ENCODE results near the gene ZNF414. TPM values are rescaled to one million over a fixed set of nuclear protein-coding genes. Genes with fewer than 3 reads are reported as not detected.

The ZNF414 gene
- total RNA-seq, 1 experiment from 2014 or later = 4.6 TPM

GRCh38 chr19:8512115-8512967 is 1.6 kb downstream of the ZNF414 start:
- DNase-seq (peak; percentile 61), ATAC-seq (no peak)
- intact Hi-C loops (cut with micrococcal nuclease) = no loop called here
- BruUV-seq (replicated peaks) = no TSS peak
- H4K20me1 ChIP-seq (ENCODE audit: low read length) = no peaks in the 10 kb centered on the region
- no peak overlapping the region for H2AFZ ChIP-seq (ENCODE audit: low read length)
- H3K9me3 ChIP-seq (ENCODE audit: low read length) = no peaks in the 10 kb centered on the region
- TF ChIP-seq EZH2phosphoT487 (IDR thresholded peaks at IDR 0.05; ENCODE audit: borderline replicate concordance, low read length) = no peak
- no peak for TF ChIP-seq EZH2 (IDR thresholded peaks at IDR 0.05; ENCODE audit: low read length, unreplicated experiment)
- no peak for TF ChIP-seq CTCF (conservative IDR thresholded peaks at IDR 0.05; ENCODE audit: low read depth, low read length)
- H3K79me2 ChIP-seq (ENCODE audit: low read length) = no peaks in the 10 kb centered on the region
- H3K9me2 ChIP-seq (replicated peaks; ENCODE audit: low read length) = no peaks in the 10 kb centered on the region
- peaks cover 9% of the 10 kb centered on the region for H3K4me1 ChIP-seq (ENCODE audit: insufficient read depth, low read length)
- no peak overlapping the region for H3K27ac ChIP-seq (ENCODE audit: low read length)
- H3K36me3 ChIP-seq (ENCODE audit: low read depth, low read length) = no peaks in the 10 kb centered on the region
- no peak overlapping the region for H3K9ac ChIP-seq (ENCODE audit: low read length)
- no peak overlapping the region for H3K4me3 ChIP-seq (ENCODE audit: low read length)
- ChIA-PET POLR2A (ENCODE audit: unreplicated experiment) (interaction anchor here (1.8 kb wide), 1 partner anchor 99 kb away, joined by 11 read pairs; the partner anchor contains the start of gene MARCHF2), CTCF (interaction anchor here (0.5 kb wide), 1 partner anchor 41 kb away, joined by 5 read pairs; no protein-coding TSS in a partner anchor)
- no peaks in the 10 kb centered on the region for H3K27me3 ChIP-seq (ENCODE audit: low read length)
- no peaks in the 10 kb centered on the region for H3F3A ChIP-seq (ENCODE audit: low read length, unreplicated experiment)
- H3K4me2 ChIP-seq (ENCODE audit: low read length) = peak overlapping the region; percentile 78

- Histone ChIP-seq H3F3A (ENCODE audit: low read length, unreplicated experiment) (no peaks in the 10 kb centered on the region), H3K4me1 (ENCODE audit: insufficient read depth, low read length) (peaks cover 9% of the 10 kb centered on the region), H3K36me3 (ENCODE audit: low read depth, low read length) (no peaks in the 10 kb centered on the region), H2AFZ (ENCODE audit: low read length) (no peak overlapping the region), H3K4me2 (ENCODE audit: low read length) (no peak overlapping the region), H3K4me3 (ENCODE audit: low read length) (no peak overlapping the region), H3K9me3 (ENCODE audit: low read length) (no peaks in the 10 kb centered on the region), H3K79me2 (ENCODE audit: low read length) (no peaks in the 10 kb centered on the region), H3K9me2 (replicated peaks; ENCODE audit: low read length) (no peaks in the 10 kb centered on the region), H3K9ac (ENCODE audit: low read length) (no peak overlapping the region), H4K20me1 (ENCODE audit: low read length) (no peaks in the 10 kb centered on the region), H3K27me3 (ENCODE audit: low read length) (no peaks in the 10 kb centered on the region), H3K27ac (ENCODE audit: low read length) (no peak overlapping the region)
- POLR2A ChIA-PET (ENCODE audit: unreplicated experiment) = no interaction called here
- no peak for TF ChIP-seq EZH2 (IDR thresholded peaks at IDR 0.05; ENCODE audit: low read length, unreplicated experiment)
- no peak for DNase-seq
- CTCF ChIA-PET = no interaction called here
- ATAC-seq = no peak
- intact Hi-C loops (cut with micrococcal nuclease) = no loop called here
- BruUV-seq (replicated peaks) = no TSS peak
Measured at GRCh38 chr19:8511573-8512101, 2.3 kb downstream of the ZNF414 start.

GRCh38 chr19:8510589-8511115 is 3.3 kb downstream of the ZNF414 start:
- H3K27ac ChIP-seq (ENCODE audit: low read length) = no peak overlapping the region
- peaks cover 9% of the 10 kb centered on the region for H3K4me1 ChIP-seq (ENCODE audit: insufficient read depth, low read length)
- POLR2A ChIA-PET (ENCODE audit: unreplicated experiment) = no interaction called here
- H3K9me2 ChIP-seq (replicated peaks; ENCODE audit: low read length) = no peaks in the 10 kb centered on the region
- no peaks in the 10 kb centered on the region for H3K36me3 ChIP-seq (ENCODE audit: low read depth, low read length)
- no peaks in the 10 kb centered on the region for H3K79me2 ChIP-seq (ENCODE audit: low read length)
- no peak overlapping the region for H3K4me3 ChIP-seq (ENCODE audit: low read length)
- no peak overlapping the region for H2AFZ ChIP-seq (ENCODE audit: low read length)
- no TSS peak for BruUV-seq (replicated peaks)
- no peaks in the 10 kb centered on the region for H4K20me1 ChIP-seq (ENCODE audit: low read length)
- intact Hi-C loops (cut with micrococcal nuclease) = no loop called here
- ATAC-seq = no peak
- DNase-seq = no peak
- H3K9me3 ChIP-seq (ENCODE audit: low read length) = no peaks in the 10 kb centered on the region
- CTCF ChIA-PET = no interaction called here
- no peaks in the 10 kb centered on the region for H3F3A ChIP-seq (ENCODE audit: low read length, unreplicated experiment)
- TF ChIP-seq EZH2phosphoT487 (IDR thresholded peaks at IDR 0.05; ENCODE audit: borderline replicate concordance, low read length) (no peak), CTCF (conservative IDR thresholded peaks at IDR 0.05; ENCODE audit: low read depth, low read length) (no peak), EZH2 (IDR thresholded peaks at IDR 0.05; ENCODE audit: low read length, unreplicated experiment) (no peak)
- no peak overlapping the region for H3K9ac ChIP-seq (ENCODE audit: low read length)
- H3K4me2 ChIP-seq (ENCODE audit: low read length) = no peak overlapping the region
- H3K27me3 ChIP-seq (ENCODE audit: low read length) = no peaks in the 10 kb centered on the region
